Vagina (tissue), 2 donors: ENCODE results near the gene TDRD7. TPM values are rescaled to one million over a fixed set of nuclear protein-coding genes. Genes with fewer than 3 reads are reported as not detected.

Experiments used
- DNase-seq, 2 donors: peaks; one replicate each; pipeline ENCODE4 v3.0.0-alpha.2; 2017; ENCODE audit errors: extremely low spot score in 2 of 2
- H3K27ac ChIP-seq: fragments of 200-600 bp; sonication (generic); one replicate; pipeline ENCODE4 v1.5.1; 2019
- H3K27me3 ChIP-seq: fragments of 200-600 bp; sonication (generic); one replicate; pipeline ENCODE4 v1.5.1; 2019
- H3K36me3 ChIP-seq, 2 donors: fragments of 200-600 bp; sonication (generic); one replicate each; pipeline ENCODE4 v1.5.1; 2017 to 2019
- H3K4me1 ChIP-seq: fragments of 200-600 bp; sonication (generic); one replicate; pipeline ENCODE4 v1.5.1; 2019
- H3K4me3 ChIP-seq, 2 donors: fragments of 200-600 bp; sonication (generic); 1 replicate in 1 of 2; 2 replicates in 1 of 2; pipeline ENCODE4 v1.5.1; 2016 to 2019
- H3K9me3 ChIP-seq: fragments of 200-600 bp; sonication (generic); one replicate; pipeline ENCODE4 v1.5.1; 2019
- CTCF ChIP-seq, 3 experiments: fragments of 450-650 bp in 2 of 3; fragments of 200-600 bp in 1 of 3; sonication (generic) in 1 of 3; IDR thresholded peaks; one replicate each; pipeline ENCODE4 v1.5.1; 2017 to 2019; ENCODE audit warnings: antibody characterized with exemption in 3 of 3, mild to moderate bottlenecking in 2 of 3, moderate library complexity in 2 of 3
- POLR2A ChIP-seq, 2 donors: fragments of 450-650 bp; IDR thresholded peaks; one replicate each; pipeline ENCODE4 v1.6.1; 2017; ENCODE audit warnings: antibody characterized with exemption in 2 of 2, mild to moderate bottlenecking in 2 of 2, moderate library complexity in 2 of 2
- POLR2AphosphoS5 ChIP-seq, 2 donors: sonication (generic); formaldehyde crosslinking; IDR thresholded peaks; one replicate each; pipeline ENCODE4 v1.9.0; 2017; ENCODE audit warnings: antibody characterized with exemption in 2 of 2, mild to moderate bottlenecking in 2 of 2, low read depth in 1 of 2; ENCODE audit not compliant: insufficient read depth in 1 of 2
- intact Hi-C: fragments of 100-400 bp; cut with DNase I; formaldehyde crosslinking; loops from one replicate; pipeline ENCODE4 v1.15.1; 2023
- total RNA-seq: library from RNA; depleted of rRNA; stranded (reverse); fragments of >200 nt; gene quantifications from one replicate; pipeline ENCODE4 v1.2.3, GENCODE V29; 2016

The TDRD7 gene
- total RNA-seq, 1 donor from 2014 or later, result 13.5 TPM

- intact Hi-C loops, result loop anchor here (5.0 to 10.0 kb wide), 2 partner anchors 89 to 1716 kb away; partner anchors contain the start of genes ALG2 and SEC61B
- no peaks in the 10 kb centered on the region for H3K27me3 ChIP-seq
- peak overlapping the region; percentile 97 for H3K27ac ChIP-seq
- TF ChIP-seq CTCF (IDR thresholded peaks at IDR 0.05) (no peak), POLR2A (IDR thresholded peaks at IDR 0.05) (no peak), POLR2AphosphoS5 (IDR thresholded peaks at IDR 0.05; ENCODE audit: insufficient read depth in 1 of 2, low read depth in 1 of 2) (no peak)
- H3K9me3 ChIP-seq, result no peaks in the 10 kb centered on the region
- DNase-seq, result no peak
- peaks cover 44% of the 10 kb centered on the region for H3K4me1 ChIP-seq
- H3K36me3 ChIP-seq, result no peaks in the 10 kb centered on the region
- H3K4me3 ChIP-seq, result no peak overlapping the region
Observed at GRCh38 chr9:97505845-97506244, 93.9 kb downstream of the TDRD7 start.

- no peak for TF ChIP-seq POLR2AphosphoS5 (IDR thresholded peaks at IDR 0.05; ENCODE audit: insufficient read depth in 1 of 2, low read depth in 1 of 2)
- TF ChIP-seq POLR2A (IDR thresholded peaks at IDR 0.05), result no peak
- TF ChIP-seq CTCF (IDR thresholded peaks at IDR 0.05), result no peak
- peak overlapping the region; percentile 97 for H3K27ac ChIP-seq
- no peaks in the 10 kb centered on the region for H3K36me3 ChIP-seq
- no peaks in the 10 kb centered on the region for H3K9me3 ChIP-seq
- H3K27me3 ChIP-seq, result no peaks in the 10 kb centered on the region
- DNase-seq, result no peak
- peaks cover 48% of the 10 kb centered on the region for H3K4me1 ChIP-seq
- intact Hi-C loops, result loop anchor here (5.0 to 10.0 kb wide), 2 partner anchors 88 to 1716 kb away; partner anchors contain the start of genes ALG2 and SEC61B
- no peak overlapping the region for H3K4me3 ChIP-seq
Observed at GRCh38 chr9:97506306-97506705, 94.4 kb downstream of the TDRD7 start.

- no peaks in the 10 kb centered on the region for H3K36me3 ChIP-seq
- TF ChIP-seq POLR2A (IDR thresholded peaks at IDR 0.05), result no peak
- no peak for TF ChIP-seq POLR2AphosphoS5 (IDR thresholded peaks at IDR 0.05; ENCODE audit: insufficient read depth in 1 of 2, low read depth in 1 of 2)
- TF ChIP-seq CTCF (IDR thresholded peaks at IDR 0.05), result no peak
- peaks cover 51% of the 10 kb centered on the region for H3K4me1 ChIP-seq
- H3K9me3 ChIP-seq, result no peaks in the 10 kb centered on the region
- no peak for DNase-seq
- peak overlapping the region; percentile 97 for H3K27ac ChIP-seq
- H3K4me3 ChIP-seq, result no peak overlapping the region
- no peaks in the 10 kb centered on the region for H3K27me3 ChIP-seq
- intact Hi-C loops, result loop anchor here (5.0 to 10.0 kb wide), 2 partner anchors 88 to 1716 kb away; partner anchors contain the start of genes ALG2 and SEC61B
Observed at GRCh38 chr9:97506787-97507186, 94.9 kb downstream of the TDRD7 start.

- TF ChIP-seq POLR2AphosphoS5 (IDR thresholded peaks at IDR 0.05; ENCODE audit: insufficient read depth in 1 of 2, low read depth in 1 of 2) (no peak), CTCF (IDR thresholded peaks at IDR 0.05) (no peak), POLR2A (IDR thresholded peaks at IDR 0.05) (no peak)
- no peak for DNase-seq
- Histone ChIP-seq H3K4me3 (no peak overlapping the region), H3K9me3 (no peaks in the 10 kb centered on the region), H3K36me3 (no peaks in the 10 kb centered on the region), H3K27me3 (no peaks in the 10 kb centered on the region), H3K4me1 (peaks cover 44% of the 10 kb centered on the region), H3K27ac (peak overlapping the region; percentile 0)
- intact Hi-C loops, result loop anchor here (5.0 to 10.0 kb wide), 2 partner anchors 87 to 1715 kb away; partner anchors contain the start of genes ALG2 and SEC61B
Observed at GRCh38 chr9:97507428-97507984, 95.6 kb downstream of the TDRD7 start.

- intact Hi-C loops, result loop anchor here (5.0 to 10.0 kb wide), 2 partner anchors 86 to 1713 kb away; partner anchors contain the start of genes ALG2 and SEC61B
- peaks cover 36% of the 10 kb centered on the region for H3K4me1 ChIP-seq
- peak in 1 of 2 donors; percentile 49 for DNase-seq
- H3K27me3 ChIP-seq, result no peaks in the 10 kb centered on the region
- H3K36me3 ChIP-seq, result no peaks in the 10 kb centered on the region
- H3K9me3 ChIP-seq, result no peaks in the 10 kb centered on the region
- TF ChIP-seq POLR2A (IDR thresholded peaks at IDR 0.05), result no peak
- no peak overlapping the region for H3K4me3 ChIP-seq
- H3K27ac ChIP-seq, result peak overlapping the region; percentile 0
Observed at GRCh38 chr9:97508852-97509251, 97.0 kb downstream of the TDRD7 start.
